K562 (cell line): Measurements from ENCODE around the gene SLC30A7. TPM values are rescaled to one million over a fixed set of nuclear protein-coding genes. Genes with fewer than 3 reads are reported as not detected.

Experiments used
- ARNT ChIP-seq, 2 experiments: fragments of 450-650 bp; IDR thresholded peaks; 2 replicates each; pipeline ENCODE4 v1.6.1; 2016; ENCODE audit warnings: mild to moderate bottlenecking in 1 of 2
- CREBBP ChIP-seq: IDR thresholded peaks from one replicate; pipeline ENCODE4 v1.6.1; 2012; ENCODE audit warnings: low read depth, mild to moderate bottlenecking, control low read depth, inconsistent platforms, low read length
- HDAC2 ChIP-seq: fragments of 450-650 bp; IDR thresholded peaks from 2 replicates; pipeline ENCODE4 v1.6.1; 2016; ENCODE audit warnings: mild to moderate bottlenecking
- KLF10 ChIP-seq: fragments of 250-450 bp; sonication (Bioruptor Pico); IDR thresholded peaks from 2 replicates; pipeline ENCODE4 v1.6.1; 2021; ENCODE audit warnings: matching md5 sums
- KLF6 ChIP-seq: fragments of 250-450 bp; sonication (Bioruptor Pico); IDR thresholded peaks from 2 replicates; pipeline ENCODE4 v1.4.0; 2020; ENCODE audit warnings: mild to moderate bottlenecking, moderate library complexity, borderline replicate concordance
- MAFF ChIP-seq: IDR thresholded peaks from 2 replicates; pipeline ENCODE4 v1.6.1; 2012; ENCODE audit warnings: low read length, improper control_type of control experiment
- MIER1 ChIP-seq: fragments of 450-650 bp; IDR thresholded peaks from 2 replicates; pipeline ENCODE4 v1.6.1; 2016; ENCODE audit warnings: antibody characterized with exemption, mild to moderate bottlenecking, low read depth
- MITF ChIP-seq: IDR thresholded peaks from 2 replicates; pipeline ENCODE4 v1.6.1; 2014; ENCODE audit warnings: antibody characterized with exemption
- MTA2 ChIP-seq: fragments of 450-650 bp; IDR thresholded peaks from 2 replicates; pipeline ENCODE4 v1.6.1; 2016; ENCODE audit warnings: low read depth
- MTA3 ChIP-seq: fragments of 450-650 bp; formaldehyde crosslinking; IDR thresholded peaks from 2 replicates; pipeline ENCODE4 v1.6.1; 2017; ENCODE audit warnings: mild to moderate bottlenecking, borderline replicate concordance
- NFIC ChIP-seq: fragments of 450-650 bp; IDR thresholded peaks from 2 replicates; pipeline ENCODE4 v1.6.1; 2017; ENCODE audit warnings: mild to moderate bottlenecking, inconsistent platforms
- PTBP1 ChIP-seq: fragments of 200-400 bp; formaldehyde crosslinking; IDR thresholded peaks from 2 replicates; pipeline ENCODE4 v1.6.1; 2017; ENCODE audit warnings: low read depth, low read length
- PTRF ChIP-seq: fragments of 450-650 bp; IDR thresholded peaks from 2 replicates; pipeline ENCODE4 v1.6.1; 2016; ENCODE audit warnings: mild to moderate bottlenecking, missing genetic modification characterization, missing compliant biosample characterization
- RERE ChIP-seq: sonication (generic); formaldehyde crosslinking; IDR thresholded peaks from 2 replicates; pipeline ENCODE4 v1.8.0; 2023; ENCODE audit warnings: missing genetic modification reagents, mild to moderate bottlenecking, borderline replicate concordance
- SMAD1 ChIP-seq: fragments of 150-350 bp; IDR thresholded peaks from 2 replicates; pipeline ENCODE4 v1.6.1; 2014; ENCODE audit warnings: low read length, low read depth; ENCODE audit not compliant: partially characterized antibody
- SUPT5H ChIP-seq: fragments of 450-650 bp; IDR thresholded peaks from 2 replicates; pipeline ENCODE4 v1.6.1; 2016
- TCF3 ChIP-seq: sonication (generic); formaldehyde crosslinking; IDR thresholded peaks from 2 replicates; pipeline ENCODE4 v1.4.0; 2020; ENCODE audit warnings: mild to moderate bottlenecking, missing genetic modification reagents
- ZNF175 ChIP-seq: fragments of 200-800 bp; sonication (Bioruptor generic); IDR thresholded peaks from 2 replicates; pipeline ENCODE4 v1.6.1; 2016; ENCODE audit warnings: low read depth, mild to moderate bottlenecking, missing genetic modification characterization, missing compliant biosample characterization
- ZNF41 ChIP-seq: fragments of 250-450 bp; sonication (Bioruptor Pico); conservative IDR thresholded peaks from 2 replicates; pipeline ENCODE4 v1.4.0; 2020; ENCODE audit warnings: mild to moderate bottlenecking
- ZZZ3 ChIP-seq: fragments of 450-650 bp; IDR thresholded peaks from 2 replicates; pipeline ENCODE4 v1.6.1; 2016; ENCODE audit warnings: antibody characterized with exemption, mild to moderate bottlenecking, moderate library complexity
- polyA plus RNA-seq, 8 experiments: library from polyadenylated mRNA; depleted of rRNA in 4 of 8; stranded (reverse) in 5 of 8; unstranded in 3 of 8; fragments of >200 nt; fragmentation: Nextera tagmentation in 2 of 8; fragmentation: Illumina TruSeq in 1 of 8; extraction: Ambion mirVana in 2 of 8; extraction: Trizol in 1 of 8; gene quantifications; 2 replicates each; pipeline versions ENCODE4 v1.2.1 to v1.2.3, GENCODE V29; 2011 to 2014; ENCODE audit warnings: inconsistent platforms in 1 of 8, missing spikeins in 1 of 8
- total RNA-seq, 7 experiments: library from RNA; depleted of rRNA in 6 of 7; stranded (reverse); fragments of >200 nt in 6 of 7; fragmentation: Illumina TruSeq in 2 of 7; extraction: Trizol in 2 of 7; gene quantifications; 2 replicates each; pipeline versions ENCODE4 v1.2.1 to v1.2.3, GENCODE V29; 2011 to 2021; ENCODE audit warnings: low replicate concordance in 1 of 7
- TF ChIP-seq, protein P1 (sequence below): fragments of 250-450 bp; sonication (Bioruptor Pico); IDR thresholded peaks from 2 replicates; pipeline ENCODE4 v1.5.0; 2022; ENCODE audit warnings: mild to moderate bottlenecking

Gene SLC30A7
- total and polyA plus RNA-seq, 9 of the 15 experiments (the other 6 are each of a cell fraction or from before 2014, with no cell fraction given) = 3.5 to 17.1 (median 7.2) TPM

DNA sequence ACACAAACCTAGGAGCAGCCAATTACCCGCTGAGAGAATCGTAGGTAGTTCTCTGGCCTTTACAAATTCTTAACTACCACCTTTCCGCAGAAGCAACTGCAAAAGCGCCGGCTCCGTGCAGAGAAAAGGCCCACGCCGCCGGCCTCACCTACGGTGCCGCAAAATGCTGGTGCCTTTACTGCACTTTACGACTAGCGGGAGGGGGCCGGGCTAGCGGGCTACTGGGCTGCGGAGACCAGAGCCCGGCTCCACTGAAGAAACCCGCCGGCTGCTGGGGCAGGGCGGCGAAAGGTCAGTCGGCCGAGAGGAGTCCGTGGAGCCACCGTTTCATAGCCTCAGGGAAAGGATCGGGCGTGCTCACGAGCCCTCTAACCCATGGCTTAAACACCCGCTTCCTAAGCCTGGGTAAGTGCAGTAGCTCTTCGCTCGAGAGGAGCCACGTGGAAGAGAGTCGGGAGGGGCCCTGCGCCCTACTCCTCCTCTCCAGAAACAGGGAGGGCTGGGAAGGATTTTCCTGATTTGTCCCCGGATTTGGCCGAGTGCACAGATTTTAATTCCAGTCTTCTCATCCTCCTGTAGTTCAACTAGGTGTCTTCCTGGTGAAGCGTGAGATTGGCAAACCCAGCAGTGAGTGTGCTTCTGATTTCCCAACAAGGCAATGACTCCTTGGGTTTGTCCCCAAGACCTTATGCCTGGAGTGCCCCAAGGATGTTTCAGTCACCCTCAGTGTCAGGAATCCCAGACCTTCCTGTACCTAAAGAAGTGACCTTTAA lies 130.0 kb downstream of the SLC30A7 start, which contains the start of gene DPH5 (continued):
- no peak for TF ChIP-seq MITF
- no peak for TF ChIP-seq MAFF
- TF ChIP-seq ARNT (IDR thresholded peaks at IDR 0.05) = no peak
- peak; percentile 36; the same call in 1 of the 2 replicates for TF ChIP-seq NFIC
- peak; percentile 29; the same call in 1 of the 2 replicates for TF ChIP-seq MIER1
- no peak for TF ChIP-seq CREBBP
- no peak for TF ChIP-seq PTBP1
- TF ChIP-seq KLF10 (CRISPR knock-in tag) = no peak
- TF ChIP-seq HDAC2 = peak; percentile 80
- TF ChIP-seq PTRF = no peak
- 0 out of 2 replicates have a peak, but pooled peaks have one; percentile 61 for TF ChIP-seq MTA3
- TF ChIP-seq ZNF175 (CRISPR knock-in tag) = no peak
- no peak for TF ChIP-seq MTA2
- TF ChIP-seq, protein P1, sequence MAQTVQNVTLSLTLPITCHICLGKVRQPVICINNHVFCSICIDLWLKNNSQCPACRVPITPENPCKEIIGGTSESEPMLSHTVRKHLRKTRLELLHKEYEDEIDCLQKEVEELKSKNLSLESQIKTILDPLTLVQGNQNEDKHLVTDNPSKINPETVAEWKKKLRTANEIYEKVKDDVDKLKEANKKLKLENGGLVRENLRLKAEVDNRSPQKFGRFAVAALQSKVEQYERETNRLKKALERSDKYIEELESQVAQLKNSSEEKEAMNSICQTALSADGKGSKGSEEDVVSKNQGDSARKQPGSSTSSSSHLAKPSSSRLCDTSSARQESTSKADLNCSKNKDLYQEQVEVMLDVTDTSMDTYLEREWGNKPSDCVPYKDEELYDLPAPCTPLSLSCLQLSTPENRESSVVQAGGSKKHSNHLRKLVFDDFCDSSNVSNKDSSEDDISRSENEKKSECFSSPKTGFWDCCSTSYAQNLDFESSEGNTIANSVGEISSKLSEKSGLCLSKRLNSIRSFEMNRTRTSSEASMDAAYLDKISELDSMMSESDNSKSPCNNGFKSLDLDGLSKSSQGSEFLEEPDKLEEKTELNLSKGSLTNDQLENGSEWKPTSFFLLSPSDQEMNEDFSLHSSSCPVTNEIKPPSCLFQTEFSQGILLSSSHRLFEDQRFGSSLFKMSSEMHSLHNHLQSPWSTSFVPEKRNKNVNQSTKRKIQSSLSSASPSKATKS = no peak
- peak; percentile 75 for TF ChIP-seq SMAD1
- TF ChIP-seq ZZZ3 = no peak
- 0 out of 2 replicates have a peak, but pooled peaks have one; percentile 33 for TF ChIP-seq KLF6 (CRISPR knock-in tag)
- TF ChIP-seq SUPT5H = peak; percentile 96
- TF ChIP-seq RERE (CRISPR knock-in tag) = no peak
- no peak for TF ChIP-seq TCF3 (CRISPR knock-in tag)
- TF ChIP-seq ZNF41 (CRISPR knock-in tag) = no peak
